ENCODE results near the gene TRPV3. TPM values are rescaled to one million over a fixed set of nuclear protein-coding genes. Genes with fewer than 3 reads are reported as not detected.

TRPV3 gene
- total RNA-seq, 1 experiment from 2014 or later: 0.35 TPM

DNA sequence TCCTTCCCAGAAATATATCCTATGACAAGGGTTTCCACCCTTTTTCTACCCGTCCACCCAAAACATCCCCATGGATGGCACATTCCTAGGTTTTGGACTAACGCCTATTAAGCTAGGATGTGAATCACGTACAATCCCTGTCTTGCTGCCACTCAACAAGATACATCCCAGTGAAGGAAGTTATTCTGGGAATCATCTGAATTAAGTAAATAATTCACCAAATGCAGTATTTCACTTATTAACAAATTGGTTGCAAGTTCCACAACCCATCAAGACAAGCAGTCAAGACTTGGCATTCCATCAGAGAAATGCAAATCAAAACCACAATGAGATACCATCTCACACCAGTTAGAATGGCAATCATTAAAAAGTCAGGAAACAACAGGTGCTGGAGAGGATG lies 49.7 kb downstream of the TRPV3 start (continued):
- TF ChIP-seq, protein P1, sequence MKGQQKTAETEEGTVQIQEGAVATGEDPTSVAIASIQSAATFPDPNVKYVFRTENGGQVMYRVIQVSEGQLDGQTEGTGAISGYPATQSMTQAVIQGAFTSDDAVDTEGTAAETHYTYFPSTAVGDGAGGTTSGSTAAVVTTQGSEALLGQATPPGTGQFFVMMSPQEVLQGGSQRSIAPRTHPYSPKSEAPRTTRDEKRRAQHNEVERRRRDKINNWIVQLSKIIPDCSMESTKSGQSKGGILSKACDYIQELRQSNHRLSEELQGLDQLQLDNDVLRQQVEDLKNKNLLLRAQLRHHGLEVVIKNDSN (CRISPR knock-in tag; IDR thresholded peaks at IDR 0.05): no peak
- no peak for TF ChIP-seq ZNF317 (CRISPR knock-in tag; IDR thresholded peaks at IDR 0.05; ENCODE audit: borderline replicate concordance, low read depth)
- TF ChIP-seq NR2C2 (CRISPR knock-in tag; IDR thresholded peaks at IDR 0.05): no peak

DNA sequence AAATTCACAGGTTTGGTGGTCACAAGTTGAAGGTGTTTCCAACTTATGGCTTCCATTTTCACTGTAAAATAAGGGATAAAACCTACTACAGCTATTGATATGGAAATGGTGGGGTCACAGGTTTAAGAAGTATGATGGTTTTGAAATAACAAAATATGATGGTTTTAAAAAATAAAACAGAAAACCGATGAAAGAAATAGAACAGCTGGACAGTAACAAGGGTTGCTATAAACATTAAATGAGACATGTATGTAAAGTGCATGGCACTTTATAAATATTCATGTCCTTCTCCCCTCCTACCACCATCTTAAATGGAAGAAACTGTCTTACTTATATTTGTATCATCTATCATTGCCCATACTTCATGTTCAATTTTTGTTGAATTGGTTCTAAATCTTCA lies 50.5 kb downstream of the TRPV3 start:
- CTCF ChIA-PET: no interaction called here
- ATAC-seq: no peak

DNA sequence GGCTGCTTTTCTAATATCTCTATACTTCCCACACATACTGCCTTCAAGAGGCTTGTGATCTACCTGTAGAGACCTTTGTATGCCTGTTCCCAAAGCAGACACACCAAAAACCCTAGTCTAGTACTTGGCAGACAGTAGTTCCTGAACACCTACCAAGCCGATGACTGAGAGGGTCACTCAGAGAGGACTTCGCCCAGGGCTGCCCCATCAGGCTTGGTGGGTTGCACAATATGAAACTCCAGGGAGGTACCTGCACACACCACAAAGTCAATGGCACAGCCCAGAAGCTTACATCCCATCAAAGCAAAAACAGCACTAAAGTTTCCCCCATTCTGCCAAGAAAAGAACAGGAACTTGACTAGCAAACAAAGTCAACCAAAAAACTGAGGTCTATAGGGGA lies 51.6 kb downstream of the TRPV3 start:
- Mint-ChIP-seq H3K4me1 (peaks cover 25% of the 10 kb centered on the region), H3K9me3 (peaks cover 9% of the 10 kb centered on the region), H3K27ac (no peak overlapping the region; the same call in 1 of the 2 replicates), H3K4me3 (no peak overlapping the region), H3K36me3 (peaks cover 7% of the 10 kb centered on the region), H3K27me3 (ENCODE audit: low read depth) (peaks cover 3% of the 10 kb centered on the region; the same call in 1 of the 2 replicates)
- ATAC-seq: no peak
- no peak for DNase-seq (ENCODE audit: low spot score)
- POLR2A ChIA-PET: no interaction called here
- CTCF ChIA-PET: no interaction called here
- no peak for TF ChIP-seq TEAD4 (CRISPR knock-in tag; IDR thresholded peaks at IDR 0.05)
- TF ChIP-seq ELF4 (CRISPR knock-in tag; IDR thresholded peaks at IDR 0.05; ENCODE audit: low read depth): no peak
- no peak for TF ChIP-seq ZNF396 (CRISPR knock-in tag; IDR thresholded peaks at IDR 0.05; ENCODE audit: borderline replicate concordance)
- no peak for TF ChIP-seq RELA (CRISPR knock-in tag; IDR thresholded peaks at IDR 0.05; ENCODE audit: borderline replicate concordance)
- TF ChIP-seq JUN (CRISPR knock-in tag; IDR thresholded peaks at IDR 0.05): no peak
- TF ChIP-seq CDX4 (CRISPR knock-in tag; IDR thresholded peaks at IDR 0.05; ENCODE audit: borderline replicate concordance): no peak
- TF ChIP-seq, protein P2, sequence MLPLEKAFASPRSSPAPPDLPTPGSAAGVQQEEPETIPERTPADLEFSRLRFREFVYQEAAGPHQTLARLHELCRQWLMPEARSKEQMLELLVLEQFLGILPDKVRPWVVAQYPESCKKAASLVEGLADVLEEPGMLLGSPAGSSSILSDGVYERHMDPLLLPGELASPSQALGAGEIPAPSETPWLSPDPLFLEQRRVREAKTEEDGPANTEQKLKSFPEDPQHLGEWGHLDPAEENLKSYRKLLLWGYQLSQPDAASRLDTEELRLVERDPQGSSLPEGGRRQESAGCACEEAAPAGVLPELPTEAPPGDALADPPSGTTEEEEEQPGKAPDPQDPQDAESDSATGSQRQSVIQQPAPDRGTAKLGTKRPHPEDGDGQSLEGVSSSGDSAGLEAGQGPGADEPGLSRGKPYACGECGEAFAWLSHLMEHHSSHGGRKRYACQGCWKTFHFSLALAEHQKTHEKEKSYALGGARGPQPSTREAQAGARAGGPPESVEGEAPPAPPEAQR (CRISPR knock-in tag; IDR thresholded peaks at IDR 0.05): no peak
- no peak for TF ChIP-seq ZNF416 (CRISPR knock-in tag; IDR thresholded peaks at IDR 0.05)
- TF ChIP-seq MYBL2 (CRISPR knock-in tag; IDR thresholded peaks at IDR 0.05): no peak
- no peak for TF ChIP-seq ZNF671 (CRISPR knock-in tag; IDR thresholded peaks at IDR 0.05)

More for the DNA sequence above, 50.5 kb downstream of the TRPV3 start:
- no peak overlapping the region for H3K4me3 Mint-ChIP-seq
- no peak overlapping the region for H3K27ac Mint-ChIP-seq
- H3K4me1 Mint-ChIP-seq: peaks cover 35% of the 10 kb centered on the region
- TF ChIP-seq CTCF (IDR thresholded peaks at IDR 0.05) (no peak), ZNF425 (CRISPR knock-in tag; conservative IDR thresholded peaks at IDR 0.05) (no peak), ZNF232 (CRISPR knock-in tag; IDR thresholded peaks at IDR 0.05) (no peak), ZNF416 (CRISPR knock-in tag; IDR thresholded peaks at IDR 0.05) (no peak), CREB1 (CRISPR knock-in tag; IDR thresholded peaks at IDR 0.05) (no peak), TEAD4 (CRISPR knock-in tag; IDR thresholded peaks at IDR 0.05) (no peak), MYBL2 (CRISPR knock-in tag; IDR thresholded peaks at IDR 0.05) (no peak), ZBTB43 (CRISPR knock-in tag; IDR thresholded peaks at IDR 0.05) (no peak), OVOL2 (CRISPR knock-in tag; IDR thresholded peaks at IDR 0.05; ENCODE audit: borderline replicate concordance) (no peak), NR1H2 (CRISPR knock-in tag; IDR thresholded peaks at IDR 0.05) (no peak), GTF2I (CRISPR knock-in tag; conservative IDR thresholded peaks at IDR 0.05) (no peak), FOXP1 (CRISPR knock-in tag; IDR thresholded peaks at IDR 0.05; ENCODE audit: borderline replicate concordance) (no peak), ZNF396 (CRISPR knock-in tag; IDR thresholded peaks at IDR 0.05; ENCODE audit: borderline replicate concordance) (no peak)
- DNase-seq (ENCODE audit: low spot score): no peak
- H3K27me3 Mint-ChIP-seq (ENCODE audit: low read depth): peaks cover 10% of the 10 kb centered on the region
- POLR2A ChIA-PET: no interaction called here
- H3K36me3 Mint-ChIP-seq: peaks cover 3% of the 10 kb centered on the region; the same call in 1 of the 2 replicates
- peaks cover 4% of the 10 kb centered on the region for H3K9me3 Mint-ChIP-seq
